ENCODE data around the gene KRTAP4-11.

DNA sequence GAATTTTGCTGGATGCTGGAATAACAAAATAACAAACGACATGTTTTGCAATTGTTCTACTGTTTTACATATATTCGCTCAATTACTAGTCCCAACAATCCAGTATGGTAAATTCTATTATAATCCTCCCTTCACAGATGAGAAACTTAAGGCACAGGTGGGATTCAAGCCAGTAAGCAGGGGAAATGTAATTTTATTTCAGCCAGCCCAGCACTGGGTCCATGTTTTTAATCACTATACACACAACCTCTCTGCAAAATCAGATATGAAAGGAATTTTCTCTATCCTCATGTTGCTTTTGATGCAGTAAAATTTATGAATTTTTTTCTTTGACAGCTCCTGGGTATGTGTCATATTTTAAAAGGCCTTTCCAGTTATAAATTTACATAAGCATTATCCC is 27.1 kb upstream of the KRTAP4-11 start:
- TF ChIP-seq, protein P1, sequence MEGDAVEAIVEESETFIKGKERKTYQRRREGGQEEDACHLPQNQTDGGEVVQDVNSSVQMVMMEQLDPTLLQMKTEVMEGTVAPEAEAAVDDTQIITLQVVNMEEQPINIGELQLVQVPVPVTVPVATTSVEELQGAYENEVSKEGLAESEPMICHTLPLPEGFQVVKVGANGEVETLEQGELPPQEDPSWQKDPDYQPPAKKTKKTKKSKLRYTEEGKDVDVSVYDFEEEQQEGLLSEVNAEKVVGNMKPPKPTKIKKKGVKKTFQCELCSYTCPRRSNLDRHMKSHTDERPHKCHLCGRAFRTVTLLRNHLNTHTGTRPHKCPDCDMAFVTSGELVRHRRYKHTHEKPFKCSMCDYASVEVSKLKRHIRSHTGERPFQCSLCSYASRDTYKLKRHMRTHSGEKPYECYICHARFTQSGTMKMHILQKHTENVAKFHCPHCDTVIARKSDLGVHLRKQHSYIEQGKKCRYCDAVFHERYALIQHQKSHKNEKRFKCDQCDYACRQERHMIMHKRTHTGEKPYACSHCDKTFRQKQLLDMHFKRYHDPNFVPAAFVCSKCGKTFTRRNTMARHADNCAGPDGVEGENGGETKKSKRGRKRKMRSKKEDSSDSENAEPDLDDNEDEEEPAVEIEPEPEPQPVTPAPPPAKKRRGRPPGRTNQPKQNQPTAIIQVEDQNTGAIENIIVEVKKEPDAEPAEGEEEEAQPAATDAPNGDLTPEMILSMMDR (IDR thresholded peaks at IDR 0.05; ENCODE audit: insufficient read depth, low read length, poor library complexity, severe bottlenecking), result no peak
- no peak for TF ChIP-seq EZH2phosphoT487 (conservative IDR thresholded peaks at IDR 0.05; ENCODE audit: low read length)

All from SU-DHL-6 (cell line).